Ishikawa (cell line): ENCODE measurements around the gene CCDC88C.

Experiments
- EP300 ChIP-seq: IDR thresholded peaks from 2 replicates; pipeline ENCODE4 v1.6.1; 2012; ENCODE audit warnings: borderline replicate concordance
- TAF1 ChIP-seq: IDR thresholded peaks from 2 replicates; pipeline ENCODE4 v1.6.1; 2012; ENCODE audit warnings: low read depth, mild to moderate bottlenecking
- TF ChIP-seq, protein P1 (sequence below): IDR thresholded peaks from 2 replicates; pipeline ENCODE4 v1.6.1; 2012

DNA sequence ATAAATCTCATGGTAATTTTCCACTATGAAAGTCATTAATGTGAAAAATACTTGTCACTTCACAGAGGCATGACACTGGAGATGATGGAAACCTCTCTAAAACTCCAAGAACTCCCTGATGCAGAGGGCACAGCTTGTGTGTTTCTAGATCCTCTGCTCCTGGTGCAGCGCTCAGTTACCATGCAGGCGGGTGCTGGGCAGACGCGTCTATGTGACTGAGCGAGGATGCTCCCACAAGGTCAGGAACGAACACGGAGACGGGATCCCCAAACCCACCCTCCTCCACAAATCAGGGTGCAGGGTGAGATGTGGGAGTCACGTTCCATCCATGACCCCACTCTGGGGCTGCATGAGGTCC lies 81.5 kb downstream of the CCDC88C start:
- TF ChIP-seq TAF1 (no peak), EP300 (no peak)
- TF ChIP-seq, protein P1, sequence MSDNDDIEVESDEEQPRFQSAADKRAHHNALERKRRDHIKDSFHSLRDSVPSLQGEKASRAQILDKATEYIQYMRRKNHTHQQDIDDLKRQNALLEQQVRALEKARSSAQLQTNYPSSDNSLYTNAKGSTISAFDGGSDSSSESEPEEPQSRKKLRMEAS: no peak
